Tibial artery (tissue), 4 donors: ENCODE data around the gene MUC12.
"Not testable (repeated sequence)": the region's sequence is repeated elsewhere in the genome, so short reads cannot be mapped to it uniquely, and the experiment has no call there.

Experiments
- DNase-seq, 2 donors: peaks; one replicate each; pipeline ENCODE4 v3.0.0-alpha.2; 2019
- H3K27ac ChIP-seq, 2 donors: fragments of 200-600 bp; sonication (generic) in 1 of 2; 1 replicate in 1 of 2; 2 replicates in 1 of 2; pipeline ENCODE4 v1.5.1; 2018 to 2019; ENCODE audit warnings: mild to moderate bottlenecking in 1 of 2
- H3K27me3 ChIP-seq, 2 donors: fragments of 200-600 bp; sonication (generic) in 1 of 2; one replicate each; pipeline versions ENCODE4 v1.5.1 to v1.6.0; 2016 to 2019
- H3K36me3 ChIP-seq, 3 donors: fragments of 200-600 bp; sonication (generic) in 2 of 3; one replicate each; pipeline ENCODE4 v1.5.1; 2016 to 2019; ENCODE audit warnings: mild to moderate bottlenecking in 2 of 3
- H3K4me1 ChIP-seq, 4 donors: fragments of 200-600 bp; sonication (generic) in 2 of 4; 1 replicate in 3 of 4; 2 replicates in 1 of 4; pipeline ENCODE4 v1.5.1; 2016 to 2019
- H3K4me3 ChIP-seq, 2 donors: fragments of 200-600 bp; sonication (generic) in 1 of 2; 1 replicate in 1 of 2; 2 replicates in 1 of 2; pipeline ENCODE4 v1.5.1; 2018 to 2019; ENCODE audit warnings: mild to moderate bottlenecking in 2 of 2
- H3K9me3 ChIP-seq, 3 donors: fragments of 200-600 bp; sonication (generic) in 1 of 3; one replicate each; pipeline ENCODE4 v1.5.1; 2016 to 2019
- intact Hi-C: fragments of 100-400 bp; cut with DNase I; formaldehyde crosslinking; loops from one replicate; pipeline ENCODE4 v1.15.0; 2023; ENCODE audit warnings: low total_unique reads
- TF ChIP-seq, protein P1 (sequence below), 2 experiments: fragments of 200-600 bp in 1 of 2; fragments of 450-650 bp in 1 of 2; IDR thresholded peaks; one replicate each; pipeline ENCODE4 v1.5.1; 2017 to 2019; ENCODE audit warnings: antibody characterized with exemption in 2 of 2, mild to moderate bottlenecking in 1 of 2, moderate library complexity in 1 of 2

MUC12 gene

DNA sequence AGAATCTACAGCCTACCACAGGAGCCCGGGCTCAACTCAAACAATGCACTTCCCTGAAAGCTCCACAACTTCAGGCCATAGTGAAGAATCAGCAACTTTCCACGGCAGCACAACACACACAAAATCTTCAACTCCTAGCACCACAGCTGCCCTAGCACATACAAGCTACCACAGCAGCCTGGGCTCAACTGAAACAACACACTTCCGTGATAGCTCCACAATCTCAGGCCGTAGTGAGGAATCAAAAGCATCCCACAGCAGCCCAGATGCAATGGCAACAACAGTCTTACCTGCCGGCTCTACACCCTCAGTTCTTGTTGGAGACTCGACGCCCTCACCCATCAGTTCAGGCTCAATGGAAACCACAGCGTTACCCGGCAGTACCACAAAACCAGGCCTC, 22.3 kb downstream of the MUC12 start:
- H3K9me3 ChIP-seq: no peaks in the 10 kb centered on the region
- DNase-seq: no peak
- H3K27me3 ChIP-seq: no peaks in the 10 kb centered on the region
- H3K4me3 ChIP-seq: no peak overlapping the region
- intact Hi-C loops: no loop called here
- TF ChIP-seq, protein P1, sequence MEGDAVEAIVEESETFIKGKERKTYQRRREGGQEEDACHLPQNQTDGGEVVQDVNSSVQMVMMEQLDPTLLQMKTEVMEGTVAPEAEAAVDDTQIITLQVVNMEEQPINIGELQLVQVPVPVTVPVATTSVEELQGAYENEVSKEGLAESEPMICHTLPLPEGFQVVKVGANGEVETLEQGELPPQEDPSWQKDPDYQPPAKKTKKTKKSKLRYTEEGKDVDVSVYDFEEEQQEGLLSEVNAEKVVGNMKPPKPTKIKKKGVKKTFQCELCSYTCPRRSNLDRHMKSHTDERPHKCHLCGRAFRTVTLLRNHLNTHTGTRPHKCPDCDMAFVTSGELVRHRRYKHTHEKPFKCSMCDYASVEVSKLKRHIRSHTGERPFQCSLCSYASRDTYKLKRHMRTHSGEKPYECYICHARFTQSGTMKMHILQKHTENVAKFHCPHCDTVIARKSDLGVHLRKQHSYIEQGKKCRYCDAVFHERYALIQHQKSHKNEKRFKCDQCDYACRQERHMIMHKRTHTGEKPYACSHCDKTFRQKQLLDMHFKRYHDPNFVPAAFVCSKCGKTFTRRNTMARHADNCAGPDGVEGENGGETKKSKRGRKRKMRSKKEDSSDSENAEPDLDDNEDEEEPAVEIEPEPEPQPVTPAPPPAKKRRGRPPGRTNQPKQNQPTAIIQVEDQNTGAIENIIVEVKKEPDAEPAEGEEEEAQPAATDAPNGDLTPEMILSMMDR (IDR thresholded peaks at IDR 0.05): no peak
- H3K4me1 ChIP-seq: no peaks in the 10 kb centered on the region
- no peaks in the 10 kb centered on the region for H3K36me3 ChIP-seq
- no peak overlapping the region for H3K27ac ChIP-seq

DNA sequence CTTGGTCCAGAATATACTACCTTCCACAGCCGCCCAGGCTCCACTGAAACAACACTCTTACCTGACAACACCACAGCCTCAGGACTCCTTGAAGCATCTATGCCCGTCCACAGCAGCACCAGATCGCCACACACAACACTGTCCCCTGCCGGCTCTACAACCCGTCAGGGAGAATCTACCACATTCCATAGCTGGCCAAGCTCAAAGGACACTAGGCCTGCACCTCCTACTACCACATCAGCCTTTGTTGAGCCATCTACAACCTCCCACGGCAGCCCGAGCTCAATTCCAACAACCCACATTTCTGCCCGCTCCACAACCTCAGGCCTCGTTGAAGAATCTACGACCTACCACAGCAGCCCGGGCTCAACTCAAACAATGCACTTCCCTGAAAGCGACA, 22.9 kb downstream of the MUC12 start:
- H3K27ac ChIP-seq: not testable (repeated sequence)

DNA sequence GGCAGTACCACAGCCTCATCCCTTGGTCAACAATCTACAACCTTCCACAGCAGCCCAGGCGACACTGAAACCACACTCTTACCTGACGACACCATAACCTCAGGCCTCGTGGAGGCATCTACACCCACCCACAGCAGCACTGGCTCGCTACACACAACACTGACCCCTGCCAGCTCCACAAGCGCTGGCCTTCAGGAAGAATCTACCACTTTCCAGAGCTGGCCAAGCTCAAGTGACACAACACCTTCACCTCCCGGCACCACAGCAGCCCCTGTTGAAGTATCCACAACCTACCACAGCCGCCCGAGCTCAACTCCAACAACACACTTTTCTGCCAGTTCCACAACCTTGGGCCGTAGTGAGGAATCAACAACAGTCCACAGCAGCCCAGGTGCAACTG, 25.3 kb downstream of the MUC12 start:
- DNase-seq, H3K27me3 ChIP-seq, intact Hi-C loops, H3K4me3 ChIP-seq, H3K9me3 ChIP-seq, H3K4me1 ChIP-seq, H3K27ac ChIP-seq, H3K36me3 ChIP-seq: not testable (repeated sequence)

More for the DNA sequence above, 22.9 kb downstream of the MUC12 start:
- intact Hi-C loops, H3K36me3 ChIP-seq, DNase-seq, H3K9me3 ChIP-seq, H3K27me3 ChIP-seq, H3K4me3 ChIP-seq, H3K4me1 ChIP-seq: not testable (repeated sequence)

DNA sequence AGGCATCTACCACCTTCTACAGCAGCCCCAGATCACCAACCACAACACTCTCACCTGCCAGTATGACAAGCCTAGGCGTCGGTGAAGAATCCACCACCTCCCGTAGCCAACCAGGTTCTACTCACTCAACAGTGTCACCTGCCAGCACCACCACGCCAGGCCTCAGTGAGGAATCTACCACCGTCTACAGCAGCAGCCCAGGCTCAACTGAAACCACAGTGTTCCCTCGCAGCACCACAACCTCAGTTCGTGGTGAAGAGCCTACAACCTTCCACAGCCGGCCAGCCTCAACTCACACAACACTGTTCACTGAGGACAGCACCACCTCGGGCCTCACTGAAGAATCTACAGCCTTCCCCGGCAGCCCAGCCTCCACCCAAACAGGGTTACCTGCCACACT, 29.2 kb downstream of the MUC12 start:
- H3K27ac ChIP-seq, H3K36me3 ChIP-seq, H3K4me1 ChIP-seq, DNase-seq, H3K27me3 ChIP-seq, H3K4me3 ChIP-seq, H3K9me3 ChIP-seq, intact Hi-C loops: not testable (repeated sequence)

DNA sequence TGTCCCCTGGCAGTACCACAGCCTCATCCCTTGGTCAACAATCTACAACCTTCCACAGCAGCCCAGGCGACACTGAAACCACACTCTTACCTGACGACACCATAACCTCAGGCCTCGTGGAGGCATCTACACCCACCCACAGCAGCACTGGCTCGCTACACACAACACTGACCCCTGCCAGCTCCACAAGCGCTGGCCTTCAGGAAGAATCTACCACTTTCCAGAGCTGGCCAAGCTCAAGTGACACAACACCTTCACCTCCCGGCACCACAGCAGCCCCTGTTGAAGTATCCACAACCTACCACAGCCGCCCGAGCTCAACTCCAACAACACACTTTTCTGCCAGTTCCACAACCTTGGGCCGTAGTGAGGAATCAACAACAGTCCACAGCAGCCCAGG, 30.0 kb downstream of the MUC12 start:
- DNase-seq, H3K27ac ChIP-seq, H3K4me3 ChIP-seq, H3K9me3 ChIP-seq, H3K27me3 ChIP-seq, H3K36me3 ChIP-seq, intact Hi-C loops, H3K4me1 ChIP-seq: not testable (repeated sequence)

DNA sequence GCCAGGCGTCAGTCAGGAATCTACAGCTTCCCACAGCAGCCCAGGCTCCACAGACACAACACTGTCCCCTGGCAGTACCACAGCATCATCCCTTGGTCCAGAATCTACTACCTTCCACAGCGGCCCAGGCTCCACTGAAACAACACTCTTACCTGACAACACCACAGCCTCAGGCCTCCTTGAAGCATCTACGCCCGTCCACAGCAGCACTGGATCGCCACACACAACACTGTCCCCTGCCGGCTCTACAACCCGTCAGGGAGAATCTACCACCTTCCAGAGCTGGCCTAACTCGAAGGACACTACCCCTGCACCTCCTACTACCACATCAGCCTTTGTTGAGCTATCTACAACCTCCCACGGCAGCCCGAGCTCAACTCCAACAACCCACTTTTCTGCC, 30.7 kb downstream of the MUC12 start:
- H3K4me3 ChIP-seq, H3K27me3 ChIP-seq, H3K36me3 ChIP-seq, intact Hi-C loops, H3K9me3 ChIP-seq, H3K27ac ChIP-seq, H3K4me1 ChIP-seq: not testable (repeated sequence)
- DNase-seq: peak in 1 of 2 donors; percentile 71

DNA sequence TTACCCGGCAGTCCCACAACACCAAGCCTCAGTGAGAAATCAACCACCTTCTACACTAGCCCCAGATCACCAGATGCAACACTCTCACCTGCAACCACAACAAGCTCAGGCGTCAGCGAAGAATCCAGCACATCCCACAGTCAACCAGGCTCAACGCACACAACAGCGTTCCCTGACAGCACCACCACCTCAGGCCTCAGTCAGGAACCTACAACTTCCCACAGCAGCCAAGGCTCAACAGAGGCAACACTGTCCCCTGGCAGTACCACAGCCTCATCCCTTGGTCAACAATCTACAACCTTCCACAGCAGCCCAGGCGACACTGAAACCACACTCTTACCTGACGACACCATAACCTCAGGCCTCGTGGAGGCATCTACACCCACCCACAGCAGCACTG, 33.0 kb downstream of the MUC12 start:
- H3K9me3 ChIP-seq, H3K4me1 ChIP-seq, H3K27me3 ChIP-seq, DNase-seq, H3K4me3 ChIP-seq, H3K27ac ChIP-seq, H3K36me3 ChIP-seq, intact Hi-C loops: not testable (repeated sequence)

DNA sequence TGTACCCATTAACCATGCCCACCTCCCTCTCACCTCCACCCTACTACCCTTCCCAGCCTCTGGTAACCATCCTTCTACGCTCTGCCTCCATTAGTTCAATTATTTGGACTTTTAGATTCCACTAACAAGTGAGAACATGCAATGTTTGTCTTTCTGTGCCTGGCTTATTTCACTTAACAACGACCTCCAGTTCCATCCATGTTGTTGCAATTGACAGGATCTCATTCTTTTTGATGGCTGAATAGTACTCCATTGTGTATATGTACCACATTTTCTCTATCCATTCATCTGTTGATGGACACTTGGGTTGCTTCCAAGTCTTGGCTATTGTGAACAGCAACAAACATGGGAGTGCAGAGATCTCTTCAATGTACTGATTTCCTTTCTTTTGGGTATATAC, 38.0 kb downstream of the MUC12 start:
- not testable (repeated sequence) for H3K27ac ChIP-seq

DNA sequence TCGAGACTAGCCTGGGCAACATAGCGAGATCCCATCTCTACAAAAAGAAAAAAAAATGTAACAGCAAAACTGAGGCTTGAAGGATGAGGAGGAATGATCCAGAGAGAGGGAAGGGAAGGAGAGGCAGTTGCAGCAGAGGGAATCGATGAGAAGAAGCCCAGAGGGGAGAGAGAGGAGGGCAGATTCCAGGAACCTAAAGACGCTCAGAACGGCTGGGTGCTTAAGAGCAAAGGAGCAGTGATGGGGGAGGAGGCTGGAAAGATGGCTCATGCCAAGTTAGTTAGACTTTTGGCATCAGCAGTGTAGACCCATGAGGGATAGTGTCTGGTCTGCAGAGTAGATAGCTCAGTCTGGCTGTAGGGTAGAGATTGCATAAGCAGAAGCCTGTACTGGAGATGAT, 40.3 kb downstream of the MUC12 start:
- Histone ChIP-seq H3K27ac (no peak overlapping the region), H3K9me3 (no peaks in the 10 kb centered on the region), H3K27me3 (peaks cover 0 to 10% of the 10 kb centered on the region in 2 donors), H3K4me3 (no peak overlapping the region), H3K36me3 (no peaks in the 10 kb centered on the region), H3K4me1 (no peaks in the 10 kb centered on the region)
- no peak for DNase-seq
- TF ChIP-seq, protein P1 (IDR thresholded peaks at IDR 0.05): no peak
- intact Hi-C loops: no loop called here

More for the DNA sequence above, 38.0 kb downstream of the MUC12 start:
- H3K36me3 ChIP-seq, intact Hi-C loops, H3K4me3 ChIP-seq, H3K4me1 ChIP-seq, H3K27me3 ChIP-seq, H3K9me3 ChIP-seq, DNase-seq: not testable (repeated sequence)
